ENCODE measurements around the gene ATF6B. TPM values are rescaled to one million over a fixed set of nuclear protein-coding genes. Genes with fewer than 3 reads are reported as not detected.

ATF6B gene
- total and polyA plus RNA-seq, 2 of the 13 experiments (the other 11 are each of a cell fraction or from before 2014, with no cell fraction given) = 18.1 to 44.0 TPM

DNA sequence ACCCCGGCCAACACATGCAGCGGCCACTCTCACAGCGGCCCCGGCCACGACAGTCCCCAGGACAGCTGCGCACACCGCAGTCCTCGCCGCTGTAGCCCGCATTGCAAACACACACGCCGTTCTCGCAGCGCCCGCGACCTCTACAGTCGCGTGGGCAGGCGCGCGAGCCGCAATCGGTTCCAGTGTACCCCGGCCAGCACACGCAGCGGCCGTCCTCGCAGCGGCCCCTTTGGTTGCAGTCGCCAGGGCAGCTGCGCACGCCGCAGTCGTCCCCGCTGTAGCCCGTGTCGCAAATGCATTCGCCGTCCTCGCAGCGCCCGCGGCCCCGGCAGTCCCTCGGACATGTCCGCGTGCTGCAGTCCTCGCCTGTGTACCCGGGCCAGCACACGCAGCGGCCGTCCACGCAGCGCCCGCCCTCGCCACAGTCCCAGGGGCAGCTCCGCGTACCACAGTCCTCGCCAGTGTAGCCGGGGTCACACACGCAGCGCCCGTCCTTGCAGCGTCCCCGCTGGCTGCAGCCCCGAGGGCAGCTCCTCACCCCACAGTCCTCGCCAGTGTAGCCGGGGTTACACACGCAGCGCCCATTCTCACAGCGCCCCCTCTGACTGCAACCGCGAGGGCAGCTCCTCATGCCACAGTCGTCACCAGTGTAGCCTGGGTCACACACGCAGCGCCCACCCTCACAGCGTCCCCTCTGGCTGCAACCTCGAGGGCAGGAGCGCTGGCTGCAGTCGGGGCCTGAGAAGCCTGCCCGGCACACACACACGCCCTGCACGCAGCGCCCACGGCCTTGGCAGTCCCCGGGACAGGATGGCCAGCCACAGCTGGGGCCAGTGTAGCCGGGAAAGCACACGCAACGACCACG is 31.4 kb downstream of the ATF6B start (continued):
- peak; percentile 13 for TF ChIP-seq ZBTB33 (CRISPR knock-in tag; IDR thresholded peaks at IDR 0.05)
- TF ChIP-seq EHMT2 (IDR thresholded peaks at IDR 0.05; ENCODE audit: borderline replicate concordance, low read depth, low read length) = no peak
- TF ChIP-seq XRCC5 (optimal IDR thresholded peaks at IDR 0.05; ENCODE audit: low read length) = peak; percentile 12
- no peak for TF ChIP-seq ELK4 (CRISPR knock-in tag; IDR thresholded peaks at IDR 0.05; ENCODE audit: borderline replicate concordance)
- TF ChIP-seq ZNF326 (CRISPR knock-in tag; IDR thresholded peaks at IDR 0.05; ENCODE audit: borderline replicate concordance) = no peak
- 0 out of 2 replicates have a peak, but pooled peaks have one; percentile 68 for TF ChIP-seq ZNF552 (CRISPR knock-in tag; IDR thresholded peaks at IDR 0.05; ENCODE audit: borderline replicate concordance)
- TF ChIP-seq ARNT (IDR thresholded peaks at IDR 0.05) = no peak
- TF ChIP-seq, protein P1, sequence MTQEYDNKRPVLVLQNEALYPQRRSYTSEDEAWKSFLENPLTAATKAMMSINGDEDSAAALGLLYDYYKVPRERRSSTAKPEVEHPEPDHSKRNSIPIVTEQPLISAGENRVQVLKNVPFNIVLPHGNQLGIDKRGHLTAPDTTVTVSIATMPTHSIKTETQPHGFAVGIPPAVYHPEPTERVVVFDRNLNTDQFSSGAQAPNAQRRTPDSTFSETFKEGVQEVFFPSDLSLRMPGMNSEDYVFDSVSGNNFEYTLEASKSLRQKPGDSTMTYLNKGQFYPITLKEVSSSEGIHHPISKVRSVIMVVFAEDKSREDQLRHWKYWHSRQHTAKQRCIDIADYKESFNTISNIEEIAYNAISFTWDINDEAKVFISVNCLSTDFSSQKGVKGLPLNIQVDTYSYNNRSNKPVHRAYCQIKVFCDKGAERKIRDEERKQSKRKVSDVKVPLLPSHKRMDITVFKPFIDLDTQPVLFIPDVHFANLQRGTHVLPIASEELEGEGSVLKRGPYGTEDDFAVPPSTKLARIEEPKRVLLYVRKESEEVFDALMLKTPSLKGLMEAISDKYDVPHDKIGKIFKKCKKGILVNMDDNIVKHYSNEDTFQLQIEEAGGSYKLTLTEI (CRISPR knock-in tag; conservative IDR thresholded peaks at IDR 0.05) = no peak
- no peak for TF ChIP-seq HIC2 (CRISPR knock-in tag; IDR thresholded peaks at IDR 0.05; ENCODE audit: low read depth)
- TF ChIP-seq ZNF589 (CRISPR knock-in tag; conservative IDR thresholded peaks at IDR 0.05) = peak; percentile 48; the same call in 1 of the 2 replicates
- TF ChIP-seq ZC3H13 (CRISPR knock-in tag; IDR thresholded peaks at IDR 0.05) = 0 out of 2 replicates have a peak, but pooled peaks have one; percentile 22
- 0 out of 2 replicates have a peak, but pooled peaks have one; percentile 16 for TF ChIP-seq ZXDC (CRISPR knock-in tag; IDR thresholded peaks at IDR 0.05)
- no peak for TF ChIP-seq NBN (conservative IDR thresholded peaks at IDR 0.05)
- TF ChIP-seq HCFC1 (IDR thresholded peaks at IDR 0.05; ENCODE audit: low read depth, low read length) = no peak
- TF ChIP-seq CREB1 (IDR thresholded peaks at IDR 0.05) = no peak
- no peak for TF ChIP-seq CREB1 (CRISPR knock-in tag; IDR thresholded peaks at IDR 0.05)
- TF ChIP-seq, protein P2, sequence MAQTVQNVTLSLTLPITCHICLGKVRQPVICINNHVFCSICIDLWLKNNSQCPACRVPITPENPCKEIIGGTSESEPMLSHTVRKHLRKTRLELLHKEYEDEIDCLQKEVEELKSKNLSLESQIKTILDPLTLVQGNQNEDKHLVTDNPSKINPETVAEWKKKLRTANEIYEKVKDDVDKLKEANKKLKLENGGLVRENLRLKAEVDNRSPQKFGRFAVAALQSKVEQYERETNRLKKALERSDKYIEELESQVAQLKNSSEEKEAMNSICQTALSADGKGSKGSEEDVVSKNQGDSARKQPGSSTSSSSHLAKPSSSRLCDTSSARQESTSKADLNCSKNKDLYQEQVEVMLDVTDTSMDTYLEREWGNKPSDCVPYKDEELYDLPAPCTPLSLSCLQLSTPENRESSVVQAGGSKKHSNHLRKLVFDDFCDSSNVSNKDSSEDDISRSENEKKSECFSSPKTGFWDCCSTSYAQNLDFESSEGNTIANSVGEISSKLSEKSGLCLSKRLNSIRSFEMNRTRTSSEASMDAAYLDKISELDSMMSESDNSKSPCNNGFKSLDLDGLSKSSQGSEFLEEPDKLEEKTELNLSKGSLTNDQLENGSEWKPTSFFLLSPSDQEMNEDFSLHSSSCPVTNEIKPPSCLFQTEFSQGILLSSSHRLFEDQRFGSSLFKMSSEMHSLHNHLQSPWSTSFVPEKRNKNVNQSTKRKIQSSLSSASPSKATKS (CRISPR knock-in tag; IDR thresholded peaks at IDR 0.05) = no peak

All from HepG2 (cell line).